ENCODE results near the gene ANAPC5. TPM values are rescaled to one million over a fixed set of nuclear protein-coding genes. Genes with fewer than 3 reads are reported as not detected.

The ANAPC5 gene
- total RNA-seq, 2 experiments from 2014 or later, result 130 to 138 TPM

GRCh38 chr12:121274036-121274763, 78.0 kb downstream of the ANAPC5 start:
- peaks cover 29% of the 10 kb centered on the region for H3K36me3 Mint-ChIP-seq
- peaks cover 3% of the 10 kb centered on the region for H3K9me3 Mint-ChIP-seq
- no peak for DNase-seq
- no peak overlapping the region for H3K27ac Mint-ChIP-seq
- H3K4me3 Mint-ChIP-seq, result no peak overlapping the region
- H3K4me1 Mint-ChIP-seq, result peaks cover 7% of the 10 kb centered on the region
- no peaks in the 10 kb centered on the region for H3K27me3 Mint-ChIP-seq

DNA sequence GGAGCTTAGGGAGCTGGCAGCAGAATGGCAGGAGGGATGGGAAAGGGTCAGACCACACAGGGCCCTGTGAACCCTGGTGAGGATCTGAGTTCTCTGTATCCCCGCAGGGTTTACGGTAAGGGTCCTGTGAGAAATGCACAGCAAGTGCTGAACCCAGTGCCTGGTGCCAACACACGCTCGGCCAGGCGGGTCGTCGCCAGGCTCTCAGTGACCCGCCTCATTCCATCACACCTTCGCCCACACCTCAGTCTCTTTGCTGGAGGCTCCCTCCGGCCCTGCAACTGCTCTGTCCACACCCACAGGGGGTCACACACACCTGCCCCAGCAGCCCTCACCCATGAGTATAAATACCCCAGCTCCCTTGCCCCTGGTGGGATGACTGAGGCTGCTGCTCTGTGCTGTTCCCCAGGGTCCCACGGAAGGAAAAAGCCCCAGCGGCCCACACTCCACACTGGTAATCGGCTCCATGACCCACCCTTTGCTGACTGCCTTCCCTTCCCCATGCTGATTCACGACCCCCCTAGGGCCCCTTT, 78.8 kb downstream of the ANAPC5 start:
- Mint-ChIP-seq H3K9me3 (peaks cover 3% of the 10 kb centered on the region), H3K27me3 (no peaks in the 10 kb centered on the region), H3K4me3 (no peak overlapping the region), H3K36me3 (peaks cover 31% of the 10 kb centered on the region), H3K27ac (no peak overlapping the region), H3K4me1 (peaks cover 7% of the 10 kb centered on the region)
- DNase-seq, result no peak

DNA sequence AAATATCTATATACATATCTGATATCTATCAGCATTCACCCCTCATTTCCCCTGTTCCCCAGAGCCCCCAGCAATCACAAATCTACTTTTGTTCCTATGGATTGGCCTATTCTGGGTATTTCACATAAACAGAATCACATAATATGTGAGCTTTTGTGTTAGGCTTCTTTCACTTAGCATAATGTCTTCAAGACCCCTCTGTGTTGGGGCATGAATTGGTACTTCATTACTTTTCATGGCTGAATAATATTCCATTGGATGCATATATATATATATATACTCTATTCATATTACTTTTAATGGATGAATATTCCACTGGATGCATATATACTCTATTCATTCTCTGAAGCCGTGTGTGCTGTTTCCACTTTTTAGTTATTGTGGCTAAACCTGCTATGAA, 84.4 kb downstream of the ANAPC5 start:
- Mint-ChIP-seq H3K36me3 (peaks cover 20% of the 10 kb centered on the region), H3K4me1 (no peaks in the 10 kb centered on the region), H3K4me3 (no peak overlapping the region), H3K27ac (no peak overlapping the region), H3K27me3 (no peaks in the 10 kb centered on the region), H3K9me3 (no peaks in the 10 kb centered on the region)
- DNase-seq, result no peak

- Mint-ChIP-seq H3K27ac (no peak overlapping the region), H3K27me3 (no peaks in the 10 kb centered on the region), H3K9me3 (no peaks in the 10 kb centered on the region), H3K4me1 (no peaks in the 10 kb centered on the region), H3K4me3 (no peak overlapping the region), H3K36me3 (peaks cover 22% of the 10 kb centered on the region)
- no peak for DNase-seq
Observed at GRCh38 chr12:121264951-121265515, 87.2 kb downstream of the ANAPC5 start.

- peaks cover 21% of the 10 kb centered on the region for H3K36me3 Mint-ChIP-seq
- H3K9me3 Mint-ChIP-seq, result no peaks in the 10 kb centered on the region
- no peaks in the 10 kb centered on the region for H3K27me3 Mint-ChIP-seq
- H3K4me3 Mint-ChIP-seq, result no peak overlapping the region
- no peaks in the 10 kb centered on the region for H3K4me1 Mint-ChIP-seq
- DNase-seq, result no peak
- no peak overlapping the region for H3K27ac Mint-ChIP-seq
Observed at GRCh38 chr12:121264135-121264534, 88.1 kb downstream of the ANAPC5 start.

- Mint-ChIP-seq H3K36me3 (peaks cover 16% of the 10 kb centered on the region), H3K27me3 (no peaks in the 10 kb centered on the region), H3K9me3 (no peaks in the 10 kb centered on the region), H3K27ac (no peak overlapping the region), H3K4me1 (no peaks in the 10 kb centered on the region), H3K4me3 (no peak overlapping the region)
- DNase-seq, result no peak
Observed at GRCh38 chr12:121263206-121263935, 88.8 kb downstream of the ANAPC5 start.

DNA sequence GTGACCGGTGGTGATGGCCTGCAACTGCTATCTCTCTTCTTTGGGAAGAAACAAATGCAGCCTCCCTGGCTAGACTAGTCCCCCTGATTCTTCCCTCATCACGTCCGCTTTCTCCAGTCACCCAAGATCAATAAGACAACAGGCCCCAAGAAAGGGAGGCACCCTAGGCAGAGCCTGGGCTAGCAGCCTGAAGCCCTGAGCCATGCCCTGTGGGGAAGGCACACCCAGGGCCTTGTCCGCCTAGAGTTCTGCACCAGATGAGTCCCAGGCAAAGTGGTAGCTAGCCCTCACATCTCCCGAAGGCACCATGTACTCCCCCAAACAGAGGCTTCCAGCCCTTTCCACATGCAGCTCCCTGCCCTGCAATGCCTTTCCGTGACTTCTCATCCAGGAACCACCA, 90.8 kb downstream of the ANAPC5 start:
- no peaks in the 10 kb centered on the region for H3K9me3 Mint-ChIP-seq
- H3K27ac Mint-ChIP-seq, result no peak overlapping the region
- no peak overlapping the region for H3K4me3 Mint-ChIP-seq
- peaks cover 2% of the 10 kb centered on the region for H3K4me1 Mint-ChIP-seq
- peaks cover 17% of the 10 kb centered on the region for H3K36me3 Mint-ChIP-seq
- no peak for DNase-seq
- no peaks in the 10 kb centered on the region for H3K27me3 Mint-ChIP-seq

- no peak overlapping the region for H3K27ac Mint-ChIP-seq
Observed at GRCh38 chr12:121260091-121260490, 92.1 kb downstream of the ANAPC5 start.

GRCh38 chr12:121259074-121259473, 93.1 kb downstream of the ANAPC5 start:
- Mint-ChIP-seq H3K27ac (no peak overlapping the region), H3K27me3 (no peaks in the 10 kb centered on the region), H3K9me3 (no peaks in the 10 kb centered on the region), H3K4me3 (no peak overlapping the region), H3K4me1 (peaks cover 2% of the 10 kb centered on the region), H3K36me3 (peaks cover 33% of the 10 kb centered on the region)
- DNase-seq, result no peak

More at GRCh38 chr12:121260091-121260490, 92.1 kb downstream of the ANAPC5 start:
- H3K27me3 Mint-ChIP-seq, result no peaks in the 10 kb centered on the region
- no peaks in the 10 kb centered on the region for H3K9me3 Mint-ChIP-seq
- DNase-seq, result no peak
- peaks cover 2% of the 10 kb centered on the region for H3K4me1 Mint-ChIP-seq
- no peak overlapping the region for H3K4me3 Mint-ChIP-seq
- peaks cover 24% of the 10 kb centered on the region for H3K36me3 Mint-ChIP-seq

Other genes with a start within 250 kb of the ANAPC5 start
- 1 to 10 TPM; 3.6 to 3.9 TPM for gene P2RX7, start 219.5 kb downstream of the ANAPC5 start, total RNA-seq
- 10 to 100 TPM; 17.8 to 19.0 TPM for gene P2RX4, start 142.3 kb downstream of the ANAPC5 start, total RNA-seq
- 10 to 100 TPM; 37.6 to 38.6 TPM for gene CAMKK2, start 55.7 kb downstream of the ANAPC5 start, total RNA-seq
- gene RNF34, start 47.7 kb upstream of the ANAPC5 start, total RNA-seq, result 10 to 100 TPM; 60.2 to 63.9 TPM
- gene KDM2B, start 228.6 kb upstream of the ANAPC5 start, total RNA-seq, result 10 to 100 TPM; 55.3 to 57.3 TPM